Measurements from ENCODE around the gene KATNAL2.

Gene KATNAL2

GRCh38 chr18:46916551-46917107, 773 bp upstream of the KATNAL2 start:
- peak overlapping the region; percentile 88 for H3K4me3 ChIP-seq
- H3K36me3 ChIP-seq (ENCODE audit: insufficient read depth, low read length) = no peaks in the 10 kb centered on the region
- H3K27ac ChIP-seq = peak overlapping the region; percentile 13; the same call in 1 of the 2 replicates
- peak overlapping the region; percentile 86 for H3K9ac ChIP-seq (ENCODE audit: insufficient read length)
- TF ChIP-seq FOXP2 (optimal IDR thresholded peaks at IDR 0.05; ENCODE audit: control extremely low read depth, extremely low read length, insufficient read depth) (no peak), EZH2 (IDR thresholded peaks at IDR 0.05) (no peak), POLR2AphosphoS5 (IDR thresholded peaks at IDR 0.05; ENCODE audit: borderline replicate concordance, low read depth, low read length) (no peak)
- DNase-seq (ENCODE audit: low read depth, low spot score) = no peak
- H3K9me3 ChIP-seq (ENCODE audit: low read depth, low read length) = no peaks in the 10 kb centered on the region

DNA sequence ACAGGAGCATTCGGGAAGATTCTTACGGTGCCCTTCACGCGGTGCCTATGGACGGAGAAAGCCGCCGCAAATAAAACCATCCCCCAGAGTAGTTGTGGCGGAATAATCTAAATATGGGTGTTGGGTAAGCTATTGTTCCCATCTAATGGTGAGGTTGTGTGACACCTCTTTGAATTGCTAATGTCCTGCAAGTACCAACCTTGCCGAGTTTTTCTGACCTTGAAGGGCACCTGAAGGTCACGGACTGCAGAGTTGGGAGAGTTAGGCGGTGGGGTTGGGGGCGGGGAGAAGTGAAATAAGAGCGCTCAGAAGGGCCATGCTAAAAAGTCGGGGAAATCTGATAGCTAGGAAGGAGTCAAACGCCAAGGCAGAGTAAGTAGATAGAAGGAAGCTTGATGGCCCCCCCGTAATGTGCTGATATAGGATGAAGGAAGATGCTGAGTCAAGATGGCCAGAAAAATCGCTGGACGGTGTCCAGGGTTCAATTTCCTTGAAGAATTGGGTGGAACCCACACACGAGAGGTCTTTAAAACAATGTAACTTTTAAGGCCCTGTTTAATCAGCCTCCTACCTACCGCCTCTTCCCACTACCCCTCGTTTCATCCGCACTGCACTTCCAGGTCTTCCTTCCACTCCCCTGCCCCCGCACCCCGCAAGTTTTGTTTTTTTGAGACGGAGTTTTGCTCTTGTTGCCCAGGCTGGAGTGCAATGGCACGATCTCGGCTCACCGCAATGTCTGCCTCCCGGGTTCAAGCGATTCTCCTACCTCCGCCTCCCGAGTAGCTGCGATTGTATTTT, 600 bp downstream of the KATNAL2 start:
- H3K9me3 ChIP-seq (ENCODE audit: low read depth, low read length) = no peaks in the 10 kb centered on the region
- no peak for TF ChIP-seq EZH2 (IDR thresholded peaks at IDR 0.05)
- no peak for TF ChIP-seq FOXP2 (optimal IDR thresholded peaks at IDR 0.05; ENCODE audit: control extremely low read depth, extremely low read length, insufficient read depth)
- no peak for TF ChIP-seq POLR2AphosphoS5 (IDR thresholded peaks at IDR 0.05; ENCODE audit: borderline replicate concordance, low read depth, low read length)
- no peak overlapping the region; the same call in 1 of the 2 replicates for H3K27ac ChIP-seq
- peak overlapping the region; percentile 86 for H3K9ac ChIP-seq (ENCODE audit: insufficient read length)
- no peaks in the 10 kb centered on the region for H3K36me3 ChIP-seq (ENCODE audit: insufficient read depth, low read length)
- peak overlapping the region; percentile 88 for H3K4me3 ChIP-seq
- DNase-seq (ENCODE audit: low read depth, low spot score) = no peak

DNA sequence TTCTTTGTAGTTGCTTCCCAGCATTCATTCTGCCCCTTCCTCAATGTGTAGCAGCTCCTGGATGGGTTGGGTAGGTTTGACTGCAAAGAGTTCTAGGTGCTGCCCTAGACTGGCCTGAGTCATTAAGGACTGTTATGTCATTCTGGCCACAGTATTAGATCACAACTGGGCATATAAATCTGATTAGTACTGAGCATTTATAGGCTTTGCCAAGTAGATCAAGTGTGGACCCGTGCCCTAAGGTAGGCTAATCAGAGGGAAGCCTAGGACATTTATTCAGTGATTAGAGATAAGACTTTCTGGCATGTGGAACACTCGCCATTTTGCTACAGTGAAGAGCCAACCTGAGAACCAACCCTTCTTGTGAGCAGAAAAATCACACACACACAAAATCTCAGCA, 2.7 kb downstream of the KATNAL2 start:
- no peak overlapping the region for H3K27ac ChIP-seq

DNA sequence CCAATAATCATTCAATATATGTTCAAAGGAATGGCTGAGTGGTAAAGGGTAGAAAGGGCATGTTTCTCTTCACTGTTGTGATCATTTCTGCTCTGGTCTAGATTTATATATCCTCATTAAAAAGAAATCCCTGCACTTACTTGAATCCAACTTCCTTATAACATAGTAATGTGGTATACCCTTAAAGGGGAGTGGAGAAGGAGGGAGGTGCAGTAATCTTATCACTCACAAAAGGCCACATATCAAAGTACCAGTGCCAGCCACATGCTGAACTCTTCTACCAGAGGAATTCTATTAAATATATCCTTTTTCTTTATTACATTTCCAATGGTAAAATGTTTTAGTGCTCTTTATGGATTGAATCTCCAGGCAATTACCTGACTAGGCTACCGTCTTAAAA, 3.3 kb downstream of the KATNAL2 start:
- H3K4me3 ChIP-seq = no peak overlapping the region
- no peaks in the 10 kb centered on the region for H3K9me3 ChIP-seq (ENCODE audit: low read depth, low read length)
- no peak for DNase-seq (ENCODE audit: low read depth, low spot score)
- no peak overlapping the region for H3K9ac ChIP-seq (ENCODE audit: insufficient read length)
- H3K36me3 ChIP-seq (ENCODE audit: insufficient read depth, low read length) = no peaks in the 10 kb centered on the region
- TF ChIP-seq FOXP2 (optimal IDR thresholded peaks at IDR 0.05; ENCODE audit: control extremely low read depth, extremely low read length, insufficient read depth) = no peak
- TF ChIP-seq EZH2 (IDR thresholded peaks at IDR 0.05) = no peak
- no peak for TF ChIP-seq POLR2AphosphoS5 (IDR thresholded peaks at IDR 0.05; ENCODE audit: borderline replicate concordance, low read depth, low read length)
- no peak overlapping the region for H3K27ac ChIP-seq

More for the DNA sequence above, 2.7 kb downstream of the KATNAL2 start:
- TF ChIP-seq FOXP2 (optimal IDR thresholded peaks at IDR 0.05; ENCODE audit: control extremely low read depth, extremely low read length, insufficient read depth) = no peak
- Histone ChIP-seq H3K4me3 (no peak overlapping the region), H3K9ac (ENCODE audit: insufficient read length) (no peak overlapping the region), H3K36me3 (ENCODE audit: insufficient read depth, low read length) (no peaks in the 10 kb centered on the region), H3K9me3 (ENCODE audit: low read depth, low read length) (no peaks in the 10 kb centered on the region)
- no peak for DNase-seq (ENCODE audit: low read depth, low spot score)

DNA sequence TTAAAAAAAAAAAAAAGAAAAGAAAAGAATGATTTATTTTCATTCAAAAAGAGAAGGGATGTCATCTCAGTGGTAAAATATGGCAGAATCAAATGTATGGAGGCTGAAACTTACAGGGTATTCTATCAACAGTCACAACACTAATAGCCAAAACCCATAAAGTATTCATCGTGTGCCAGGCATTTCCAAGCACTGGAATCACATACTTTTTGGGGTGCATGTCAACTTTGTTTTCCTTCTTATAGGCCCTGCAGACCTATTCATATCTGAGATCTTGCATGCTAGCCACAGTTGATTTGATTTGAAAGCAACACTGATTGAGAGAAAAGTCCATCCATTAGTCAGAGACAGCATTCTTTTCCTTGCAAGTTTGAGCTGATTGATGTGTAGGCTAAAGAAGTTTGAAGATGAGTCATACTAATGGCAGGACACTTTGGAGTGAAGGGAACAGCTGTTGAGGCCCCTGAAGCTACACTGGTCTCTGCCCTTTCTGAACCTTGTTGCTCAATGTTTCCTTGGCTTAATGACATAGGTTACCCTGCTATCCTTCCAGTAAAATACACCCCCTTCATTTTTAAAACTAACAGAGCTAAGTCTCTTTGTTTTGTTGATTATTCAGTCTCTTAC, 22.0 kb downstream of the KATNAL2 start:
- no peaks in the 10 kb centered on the region for H3K36me3 ChIP-seq (ENCODE audit: insufficient read depth, low read length)
- DNase-seq (ENCODE audit: low read depth, low spot score) = no peak
- no peak overlapping the region for H3K27ac ChIP-seq
- H3K4me3 ChIP-seq = no peak overlapping the region
- no peaks in the 10 kb centered on the region for H3K9me3 ChIP-seq (ENCODE audit: low read depth, low read length)
- TF ChIP-seq FOXP2 (optimal IDR thresholded peaks at IDR 0.05; ENCODE audit: control extremely low read depth, extremely low read length, insufficient read depth) (no peak), EZH2 (IDR thresholded peaks at IDR 0.05) (no peak), POLR2AphosphoS5 (IDR thresholded peaks at IDR 0.05; ENCODE audit: borderline replicate concordance, low read depth, low read length) (no peak)
- H3K9ac ChIP-seq (ENCODE audit: insufficient read length) = no peak overlapping the region

GRCh38 chr18:46939998-46940571, 22.7 kb downstream of the KATNAL2 start:
- H3K4me3 ChIP-seq = no peak overlapping the region
- H3K36me3 ChIP-seq (ENCODE audit: insufficient read depth, low read length) = no peaks in the 10 kb centered on the region
- TF ChIP-seq POLR2AphosphoS5 (IDR thresholded peaks at IDR 0.05; ENCODE audit: borderline replicate concordance, low read depth, low read length) = no peak
- no peak for TF ChIP-seq EZH2 (IDR thresholded peaks at IDR 0.05)
- no peak for TF ChIP-seq FOXP2 (optimal IDR thresholded peaks at IDR 0.05; ENCODE audit: control extremely low read depth, extremely low read length, insufficient read depth)
- no peaks in the 10 kb centered on the region for H3K9me3 ChIP-seq (ENCODE audit: low read depth, low read length)
- no peak for DNase-seq (ENCODE audit: low read depth, low spot score)
- no peak overlapping the region for H3K9ac ChIP-seq (ENCODE audit: insufficient read length)
- H3K27ac ChIP-seq = no peak overlapping the region

DNA sequence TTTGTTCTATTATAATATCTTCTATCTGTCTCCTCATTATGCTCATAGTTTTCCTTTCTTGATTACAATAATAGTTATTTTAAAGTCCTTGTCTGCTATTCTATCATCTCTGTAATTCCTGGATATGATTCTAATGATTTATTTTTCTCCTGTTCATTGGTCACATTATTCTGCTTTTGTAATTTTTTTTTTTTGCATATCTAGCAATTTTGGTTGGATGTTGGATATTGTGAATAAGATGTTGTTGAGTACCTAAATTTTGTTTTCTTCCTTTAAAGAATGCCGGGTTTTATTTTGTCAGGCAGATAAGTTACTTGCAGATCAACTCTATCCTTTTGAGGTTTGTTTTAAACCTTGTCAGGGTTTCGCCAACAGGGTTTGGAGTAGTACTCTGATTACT, 25.2 kb downstream of the KATNAL2 start:
- H3K9me3 ChIP-seq (ENCODE audit: low read depth, low read length) = no peaks in the 10 kb centered on the region
- no peak overlapping the region for H3K4me3 ChIP-seq
- DNase-seq (ENCODE audit: low read depth, low spot score) = no peak
- H3K36me3 ChIP-seq (ENCODE audit: insufficient read depth, low read length) = no peaks in the 10 kb centered on the region
- H3K9ac ChIP-seq (ENCODE audit: insufficient read length) = no peak overlapping the region
- TF ChIP-seq EZH2 (IDR thresholded peaks at IDR 0.05) = no peak
- no peak for TF ChIP-seq FOXP2 (optimal IDR thresholded peaks at IDR 0.05; ENCODE audit: control extremely low read depth, extremely low read length, insufficient read depth)
- no peak for TF ChIP-seq POLR2AphosphoS5 (IDR thresholded peaks at IDR 0.05; ENCODE audit: borderline replicate concordance, low read depth, low read length)
- no peak overlapping the region for H3K27ac ChIP-seq

DNA sequence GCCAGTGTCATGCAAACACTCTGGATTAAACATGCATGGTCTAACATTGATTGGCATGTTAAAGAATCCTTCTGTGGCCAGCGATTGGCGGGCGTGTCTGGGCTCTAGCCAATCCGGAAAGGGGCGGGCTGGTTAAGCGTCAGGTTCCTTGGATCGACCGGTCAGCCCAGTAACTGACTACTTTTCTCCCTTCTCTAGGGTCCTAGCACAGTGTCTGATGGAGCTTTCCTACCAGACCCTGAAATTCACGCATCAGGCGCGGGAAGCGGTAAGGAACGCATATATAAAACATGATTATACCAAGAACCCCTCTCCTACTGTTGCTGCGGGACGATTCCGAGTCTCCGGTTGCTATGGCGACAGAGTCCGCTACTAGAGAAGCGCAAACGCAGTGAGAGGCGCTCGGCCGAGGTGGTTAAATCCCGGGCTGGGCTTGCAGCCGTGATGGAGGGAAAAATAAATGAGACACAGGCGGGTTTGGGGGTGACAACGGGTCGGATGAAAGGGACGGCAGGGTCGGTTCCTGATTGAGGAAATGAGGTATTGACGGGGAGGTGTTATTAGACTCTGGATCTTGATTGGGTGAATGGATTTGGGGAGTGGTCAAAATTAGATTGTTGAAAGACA, 29.4 kb downstream of the KATNAL2 start:
- Histone ChIP-seq H3K9ac (ENCODE audit: insufficient read length) (no peak overlapping the region), H3K4me3 (no peak overlapping the region), H3K36me3 (ENCODE audit: insufficient read depth, low read length) (no peaks in the 10 kb centered on the region), H3K27ac (no peak overlapping the region), H3K9me3 (ENCODE audit: low read depth, low read length) (no peaks in the 10 kb centered on the region)
- TF ChIP-seq FOXP2 (optimal IDR thresholded peaks at IDR 0.05; ENCODE audit: control extremely low read depth, extremely low read length, insufficient read depth) (no peak), EZH2 (IDR thresholded peaks at IDR 0.05) (no peak), POLR2AphosphoS5 (IDR thresholded peaks at IDR 0.05; ENCODE audit: borderline replicate concordance, low read depth, low read length) (no peak)
- no peak for DNase-seq (ENCODE audit: low read depth, low spot score)
